ENCODE measurements around the gene SLC9A4. TPM values are rescaled to one million over a fixed set of nuclear protein-coding genes. Genes with fewer than 3 reads are reported as not detected.

Gene SLC9A4
- total RNA-seq, 2 experiments from 2014 or later, result 0.03 to 0.10 TPM

DNA sequence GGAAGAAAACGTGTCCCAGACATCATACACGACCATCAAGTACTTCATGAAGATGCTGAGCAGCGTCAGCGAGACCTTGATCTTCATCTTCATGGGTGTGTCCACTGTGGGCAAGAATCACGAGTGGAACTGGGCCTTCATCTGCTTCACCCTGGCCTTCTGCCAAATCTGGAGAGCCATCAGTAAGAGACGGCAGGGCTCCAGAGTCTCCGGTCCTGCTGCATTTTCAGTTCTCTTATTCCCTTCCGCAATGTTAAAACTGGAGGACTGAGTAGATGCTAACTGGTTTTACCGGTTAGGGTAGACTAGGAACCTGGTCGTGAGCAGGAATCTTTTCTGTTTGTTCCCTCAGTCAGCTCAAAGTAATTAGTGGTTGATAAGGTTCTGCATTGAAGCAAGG lies 32.3 kb downstream of the SLC9A4 start:
- intact Hi-C loops (cut with micrococcal nuclease; ENCODE audit: unreplicated experiment), result no loop called here
- Histone ChIP-seq H3K4me2 (ENCODE audit: low read length) (no peak overlapping the region), H2AFZ (ENCODE audit: low read length) (no peak overlapping the region), H3K36me3 (ENCODE audit: insufficient read depth, low read length) (no peaks in the 10 kb centered on the region), H3K4me1 (ENCODE audit: insufficient read depth, low read length, poor library complexity, severe bottlenecking) (no peaks in the 10 kb centered on the region), H3K4me3 (ENCODE audit: low read depth, low read length, poor library complexity, severe bottlenecking) (no peak overlapping the region), H3K9me3 (ENCODE audit: low read length) (no peaks in the 10 kb centered on the region), H3K27ac (ENCODE audit: low read depth, low read length, poor library complexity, severe bottlenecking) (no peak overlapping the region), H3K9me2 (ENCODE audit: insufficient read depth, low read length) (no peaks in the 10 kb centered on the region), H3K79me2 (ENCODE audit: insufficient read depth, low read depth, low read length) (no peaks in the 10 kb centered on the region), H4K20me1 (ENCODE audit: insufficient read depth, low read length) (no peaks in the 10 kb centered on the region)
- POLR2A ChIA-PET, result no interaction called here
- CTCF ChIA-PET (ENCODE audit: unreplicated experiment), result no interaction called here
- BruUV-seq (replicated peaks), result no TSS peak
- TF ChIP-seq, protein P1, sequence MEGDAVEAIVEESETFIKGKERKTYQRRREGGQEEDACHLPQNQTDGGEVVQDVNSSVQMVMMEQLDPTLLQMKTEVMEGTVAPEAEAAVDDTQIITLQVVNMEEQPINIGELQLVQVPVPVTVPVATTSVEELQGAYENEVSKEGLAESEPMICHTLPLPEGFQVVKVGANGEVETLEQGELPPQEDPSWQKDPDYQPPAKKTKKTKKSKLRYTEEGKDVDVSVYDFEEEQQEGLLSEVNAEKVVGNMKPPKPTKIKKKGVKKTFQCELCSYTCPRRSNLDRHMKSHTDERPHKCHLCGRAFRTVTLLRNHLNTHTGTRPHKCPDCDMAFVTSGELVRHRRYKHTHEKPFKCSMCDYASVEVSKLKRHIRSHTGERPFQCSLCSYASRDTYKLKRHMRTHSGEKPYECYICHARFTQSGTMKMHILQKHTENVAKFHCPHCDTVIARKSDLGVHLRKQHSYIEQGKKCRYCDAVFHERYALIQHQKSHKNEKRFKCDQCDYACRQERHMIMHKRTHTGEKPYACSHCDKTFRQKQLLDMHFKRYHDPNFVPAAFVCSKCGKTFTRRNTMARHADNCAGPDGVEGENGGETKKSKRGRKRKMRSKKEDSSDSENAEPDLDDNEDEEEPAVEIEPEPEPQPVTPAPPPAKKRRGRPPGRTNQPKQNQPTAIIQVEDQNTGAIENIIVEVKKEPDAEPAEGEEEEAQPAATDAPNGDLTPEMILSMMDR (conservative IDR thresholded peaks at IDR 0.05; ENCODE audit: low read length), result no peak
- no peak for TF ChIP-seq EZH2phosphoT487 (IDR thresholded peaks at IDR 0.05; ENCODE audit: borderline replicate concordance, low read depth, low read length)
- no peak for DNase-seq (ENCODE audit: low spot score)

DNA sequence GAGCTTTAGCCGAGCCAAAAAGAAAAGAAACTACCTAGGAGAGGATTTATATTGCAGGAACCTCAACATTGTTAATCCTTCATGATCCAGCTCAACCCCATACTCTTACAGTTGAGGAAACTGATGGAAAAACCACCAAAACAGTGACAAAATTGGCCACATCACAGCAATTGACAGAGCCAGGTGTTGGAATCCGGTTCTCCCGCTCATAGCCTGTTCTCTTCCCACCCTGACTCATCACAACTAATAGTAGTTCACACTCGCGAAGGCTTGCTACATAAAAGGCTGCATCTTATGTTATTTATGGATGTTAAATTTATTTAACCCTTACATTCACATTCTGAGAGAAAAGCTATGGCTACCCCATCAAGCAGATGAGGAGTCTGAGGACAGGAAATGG lies 33.7 kb downstream of the SLC9A4 start:
- no TSS peak for BruUV-seq (replicated peaks)
- no peak overlapping the region for H2AFZ ChIP-seq (ENCODE audit: low read length)
- no peaks in the 10 kb centered on the region for H3K36me3 ChIP-seq (ENCODE audit: insufficient read depth, low read length)
- H3K4me2 ChIP-seq (ENCODE audit: low read length), result no peak overlapping the region
- no peaks in the 10 kb centered on the region for H4K20me1 ChIP-seq (ENCODE audit: insufficient read depth, low read length)
- H3K4me3 ChIP-seq (ENCODE audit: low read depth, low read length, poor library complexity, severe bottlenecking), result no peak overlapping the region
- no peak overlapping the region for H3K27ac ChIP-seq (ENCODE audit: low read depth, low read length, poor library complexity, severe bottlenecking)
- no peaks in the 10 kb centered on the region for H3K9me3 ChIP-seq (ENCODE audit: low read length)
- POLR2A ChIA-PET, result no interaction called here
- TF ChIP-seq, protein P1 (conservative IDR thresholded peaks at IDR 0.05; ENCODE audit: low read length), result no peak
- no peak for TF ChIP-seq EZH2phosphoT487 (IDR thresholded peaks at IDR 0.05; ENCODE audit: borderline replicate concordance, low read depth, low read length)
- DNase-seq (ENCODE audit: low spot score), result no peak
- no peaks in the 10 kb centered on the region for H3K4me1 ChIP-seq (ENCODE audit: insufficient read depth, low read length, poor library complexity, severe bottlenecking)
- no peaks in the 10 kb centered on the region for H3K79me2 ChIP-seq (ENCODE audit: insufficient read depth, low read depth, low read length)
- no peaks in the 10 kb centered on the region for H3K9me2 ChIP-seq (ENCODE audit: insufficient read depth, low read length)
- CTCF ChIA-PET (ENCODE audit: unreplicated experiment), result no interaction called here
- intact Hi-C loops (cut with micrococcal nuclease; ENCODE audit: unreplicated experiment), result no loop called here

DNA sequence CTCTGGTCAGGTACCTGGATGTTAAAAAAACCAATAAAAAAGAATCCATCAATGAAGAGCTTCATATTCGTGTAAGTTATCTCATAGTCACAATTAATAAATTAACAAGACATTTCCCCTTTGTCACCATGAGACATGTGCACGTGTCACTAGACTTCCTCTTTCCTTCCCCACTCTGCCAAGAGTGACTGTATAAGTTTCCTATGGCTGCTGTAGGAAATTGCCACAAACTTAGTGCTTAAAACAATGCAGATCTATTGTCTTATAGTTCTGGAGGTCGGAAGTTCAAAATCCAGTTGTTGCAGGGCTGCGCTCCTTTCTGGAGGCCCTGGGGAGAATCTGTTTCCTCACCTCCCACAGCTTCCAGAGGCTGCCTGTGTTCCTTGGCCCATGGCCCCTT lies 35.8 kb downstream of the SLC9A4 start:
- Histone ChIP-seq H2AFZ (ENCODE audit: low read length) (no peak overlapping the region), H3K9me2 (ENCODE audit: insufficient read depth, low read length) (no peaks in the 10 kb centered on the region), H3K4me2 (ENCODE audit: low read length) (no peak overlapping the region), H3K4me3 (ENCODE audit: low read depth, low read length, poor library complexity, severe bottlenecking) (no peak overlapping the region), H3K4me1 (ENCODE audit: insufficient read depth, low read length, poor library complexity, severe bottlenecking) (no peaks in the 10 kb centered on the region), H3K36me3 (ENCODE audit: insufficient read depth, low read length) (no peaks in the 10 kb centered on the region), H4K20me1 (ENCODE audit: insufficient read depth, low read length) (no peaks in the 10 kb centered on the region), H3K9me3 (ENCODE audit: low read length) (no peaks in the 10 kb centered on the region), H3K27ac (ENCODE audit: low read depth, low read length, poor library complexity, severe bottlenecking) (no peak overlapping the region), H3K79me2 (ENCODE audit: insufficient read depth, low read depth, low read length) (no peaks in the 10 kb centered on the region)
- ChIA-PET CTCF (ENCODE audit: unreplicated experiment) (no interaction called here), POLR2A (no interaction called here)
- no peak for TF ChIP-seq EZH2phosphoT487 (IDR thresholded peaks at IDR 0.05; ENCODE audit: borderline replicate concordance, low read depth, low read length)
- TF ChIP-seq, protein P1 (conservative IDR thresholded peaks at IDR 0.05; ENCODE audit: low read length), result no peak
- DNase-seq (ENCODE audit: low spot score), result no peak
- BruUV-seq (replicated peaks), result no TSS peak
- intact Hi-C loops (cut with micrococcal nuclease; ENCODE audit: unreplicated experiment), result no loop called here
